Measurements from ENCODE around the gene BDKRB1. TPM values are rescaled to one million over a fixed set of nuclear protein-coding genes. Genes with fewer than 3 reads are reported as not detected.

Gene BDKRB1
- total RNA-seq, 1 donor from 2014 or later: 10.4 TPM

- Mint-ChIP-seq H3K36me3 (peaks cover 27% of the 10 kb centered on the region), H3K27me3 (ENCODE audit: low read depth) (no peaks in the 10 kb centered on the region), H3K9me3 (no peaks in the 10 kb centered on the region), H3K27ac (no peak overlapping the region), H3K4me1 (no peaks in the 10 kb centered on the region), H3K4me3 (no peak overlapping the region)
- peak; percentile 38 for TF ChIP-seq CTCF (IDR thresholded peaks at IDR 0.05; ENCODE audit: unreplicated experiment)
- DNase-seq (ENCODE audit: low spot score in 2 of 2, unreplicated experiment in 2 of 2): no peak
These were observed 48.9 kb downstream of the BDKRB1 start for GRCh38 chr14:96304956-96305355.

- Mint-ChIP-seq H3K9me3 (no peaks in the 10 kb centered on the region), H3K4me3 (no peak overlapping the region), H3K4me1 (no peaks in the 10 kb centered on the region), H3K36me3 (peaks cover 33% of the 10 kb centered on the region), H3K27ac (no peak overlapping the region), H3K27me3 (ENCODE audit: low read depth) (no peaks in the 10 kb centered on the region)
- no peak for DNase-seq (ENCODE audit: low spot score in 2 of 2, unreplicated experiment in 2 of 2)
- TF ChIP-seq CTCF (IDR thresholded peaks at IDR 0.05; ENCODE audit: unreplicated experiment): no peak
These were observed 51.4 kb downstream of the BDKRB1 start for GRCh38 chr14:96307434-96307833.

GRCh38 chr14:96309133-96309895, 53.3 kb downstream of the BDKRB1 start:
- no peak for TF ChIP-seq CTCF (IDR thresholded peaks at IDR 0.05; ENCODE audit: unreplicated experiment)
- Mint-ChIP-seq H3K27ac (no peak overlapping the region), H3K4me1 (no peaks in the 10 kb centered on the region), H3K36me3 (peaks cover 44% of the 10 kb centered on the region), H3K27me3 (ENCODE audit: low read depth) (no peaks in the 10 kb centered on the region), H3K9me3 (no peaks in the 10 kb centered on the region), H3K4me3 (no peak overlapping the region)
- DNase-seq (ENCODE audit: low spot score in 2 of 2, unreplicated experiment in 2 of 2): no peak

GRCh38 chr14:96309896-96310330, 53.9 kb downstream of the BDKRB1 start:
- no peaks in the 10 kb centered on the region for H3K27me3 Mint-ChIP-seq (ENCODE audit: low read depth)
- no peak overlapping the region for H3K4me3 Mint-ChIP-seq
- no peaks in the 10 kb centered on the region for H3K9me3 Mint-ChIP-seq
- peaks cover 44% of the 10 kb centered on the region for H3K36me3 Mint-ChIP-seq
- no peak overlapping the region for H3K27ac Mint-ChIP-seq
- no peak for TF ChIP-seq CTCF (IDR thresholded peaks at IDR 0.05; ENCODE audit: unreplicated experiment)
- H3K4me1 Mint-ChIP-seq: no peaks in the 10 kb centered on the region
- DNase-seq (ENCODE audit: low spot score in 2 of 2, unreplicated experiment in 2 of 2): no peak

- H3K9me3 Mint-ChIP-seq: peaks cover 2% of the 10 kb centered on the region
These were observed 54.9 kb downstream of the BDKRB1 start for GRCh38 chr14:96310906-96311305.

More at GRCh38 chr14:96310906-96311305, 54.9 kb downstream of the BDKRB1 start:
- H3K27me3 Mint-ChIP-seq (ENCODE audit: low read depth): no peaks in the 10 kb centered on the region
- H3K4me3 Mint-ChIP-seq: no peak overlapping the region
- DNase-seq (ENCODE audit: low spot score in 2 of 2, unreplicated experiment in 2 of 2): no peak
- no peak overlapping the region for H3K27ac Mint-ChIP-seq
- peaks cover 52% of the 10 kb centered on the region for H3K36me3 Mint-ChIP-seq
- no peak for TF ChIP-seq CTCF (IDR thresholded peaks at IDR 0.05; ENCODE audit: unreplicated experiment)
- H3K4me1 Mint-ChIP-seq: no peaks in the 10 kb centered on the region

Other genes with a start within 250 kb of the BDKRB1 start
- gene C14orf132, start 216.8 kb upstream of the BDKRB1 start, total RNA-seq: 35.4 to 40.6 TPM (median 35.9 TPM) in 3 replicates
- gene BDKRB2, start 51.4 kb upstream of the BDKRB1 start, total RNA-seq: 10.1 to 11.5 TPM (median 11.3 TPM) in 3 replicates
- 24.2 to 25.6 TPM (median 25.3 TPM) in 3 replicates for gene ATG2B, start 107.1 kb downstream of the BDKRB1 start, total RNA-seq
- gene GSKIP, start 107.3 kb downstream of the BDKRB1 start, total RNA-seq: 12.2 to 13.7 TPM (median 13.6 TPM) in 3 replicates
- 1.9 to 2.6 TPM (median 2.2 TPM) in 3 replicates for gene AK7, start 135.9 kb downstream of the BDKRB1 start, total RNA-seq
- 196 to 204 TPM (median 198 TPM) in 3 replicates for gene PAPOLA, start 246.2 kb downstream of the BDKRB1 start, total RNA-seq